Upper lobe of left lung (tissue), 6 donors: ENCODE data around the gene PBX3. TPM values are rescaled to one million over a fixed set of nuclear protein-coding genes. Genes with fewer than 3 reads are reported as not detected.

Source experiments
- ATAC-seq, 2 donors: fragments of 200-7000 bp; cut with Tn5 transposase; one replicate each; pipeline ENCODE4 v1.9.1; 2022; ENCODE audit warnings: mild to moderate bottlenecking in 2 of 2, moderate library complexity in 2 of 2; ENCODE audit not compliant: low FRiP score in 2 of 2
- DNase-seq, 2 donors: peaks; one replicate each; pipeline ENCODE4 v3.0.0-alpha.2; 2019 to 2020
- H3K27ac ChIP-seq, 4 donors: fragments of 200-600 bp; sonication (generic); one replicate each; pipeline ENCODE4 v1.5.1; 2016 to 2019
- H3K27me3 ChIP-seq, 4 donors: fragments of 200-600 bp; sonication (generic); one replicate each; pipeline ENCODE4 v1.5.1; 2017 to 2019
- H3K36me3 ChIP-seq, 4 donors: fragments of 200-600 bp; sonication (generic); one replicate each; pipeline ENCODE4 v1.5.1; 2016 to 2019
- H3K4me1 ChIP-seq, 4 donors: fragments of 200-600 bp; sonication (generic); one replicate each; pipeline ENCODE4 v1.5.1; 2018 to 2019
- H3K4me3 ChIP-seq, 4 donors: fragments of 200-600 bp; sonication (generic); one replicate each; pipeline ENCODE4 v1.5.1; 2017 to 2019; ENCODE audit warnings: mild to moderate bottlenecking in 2 of 4, moderate library complexity in 1 of 4
- H3K9me3 ChIP-seq, 4 donors: fragments of 200-600 bp; sonication (generic); one replicate each; pipeline ENCODE4 v1.5.1; 2018 to 2019
- EP300 ChIP-seq, 4 donors: sonication (generic); formaldehyde crosslinking; IDR thresholded peaks; one replicate each; pipeline ENCODE4 v1.5.1; 2017; ENCODE audit warnings: antibody characterized with exemption in 4 of 4, control low read depth in 2 of 4
- POLR2A ChIP-seq, 4 donors: fragments of 450-650 bp; IDR thresholded peaks; one replicate each; pipeline ENCODE4 v1.5.1; 2016 to 2017; ENCODE audit warnings: antibody characterized with exemption in 4 of 4, mild to moderate bottlenecking in 2 of 4
- POLR2AphosphoS5 ChIP-seq, 2 donors: sonication (generic); formaldehyde crosslinking; IDR thresholded peaks; one replicate each; pipeline ENCODE4 v1.5.1; 2017; ENCODE audit warnings: antibody characterized with exemption in 2 of 2
- WGBS, 2 donors: methylation state at CpG; one replicate each; pipeline ENCODE4 v1.1.5; 2017 to 2018; 5-methylcytosine and 5-hydroxymethylcytosine counted together
- total RNA-seq, 6 donors: library from RNA; depleted of rRNA in 4 of 6; stranded (reverse); fragments of >200 nt in 4 of 6; gene quantifications; one replicate each; pipeline versions ENCODE4 v1.1.0 to v1.2.1, GENCODE V29; 2016 to 2021
- TF ChIP-seq, protein P1 (sequence below), 6 experiments: fragments of 450-650 bp in 4 of 6; fragments of 200-600 bp in 2 of 6; sonication (generic) in 2 of 6; IDR thresholded peaks; one replicate each; pipeline ENCODE4 v1.5.1; 2016 to 2019; ENCODE audit warnings: antibody characterized with exemption in 6 of 6
- donor health status: DM: no; HTN: no; CAD: no; lungs with moderate emphysema.
- donor health status: DM: no; HTN: yes; CAD: no; lungs with severe emphysema.

PBX3 gene
- total RNA-seq, 6 donors from 2014 or later = 25.7 to 57.6 (median 41.9) TPM

- TF ChIP-seq POLR2A (IDR thresholded peaks at IDR 0.05) (no peak), EP300 (IDR thresholded peaks at IDR 0.05) (no peak), POLR2AphosphoS5 (IDR thresholded peaks at IDR 0.05) (no peak)
- TF ChIP-seq, protein P1, sequence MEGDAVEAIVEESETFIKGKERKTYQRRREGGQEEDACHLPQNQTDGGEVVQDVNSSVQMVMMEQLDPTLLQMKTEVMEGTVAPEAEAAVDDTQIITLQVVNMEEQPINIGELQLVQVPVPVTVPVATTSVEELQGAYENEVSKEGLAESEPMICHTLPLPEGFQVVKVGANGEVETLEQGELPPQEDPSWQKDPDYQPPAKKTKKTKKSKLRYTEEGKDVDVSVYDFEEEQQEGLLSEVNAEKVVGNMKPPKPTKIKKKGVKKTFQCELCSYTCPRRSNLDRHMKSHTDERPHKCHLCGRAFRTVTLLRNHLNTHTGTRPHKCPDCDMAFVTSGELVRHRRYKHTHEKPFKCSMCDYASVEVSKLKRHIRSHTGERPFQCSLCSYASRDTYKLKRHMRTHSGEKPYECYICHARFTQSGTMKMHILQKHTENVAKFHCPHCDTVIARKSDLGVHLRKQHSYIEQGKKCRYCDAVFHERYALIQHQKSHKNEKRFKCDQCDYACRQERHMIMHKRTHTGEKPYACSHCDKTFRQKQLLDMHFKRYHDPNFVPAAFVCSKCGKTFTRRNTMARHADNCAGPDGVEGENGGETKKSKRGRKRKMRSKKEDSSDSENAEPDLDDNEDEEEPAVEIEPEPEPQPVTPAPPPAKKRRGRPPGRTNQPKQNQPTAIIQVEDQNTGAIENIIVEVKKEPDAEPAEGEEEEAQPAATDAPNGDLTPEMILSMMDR (IDR thresholded peaks at IDR 0.05) = no peak
- 87 to 92% methylated on average over 4 of the region's 4 CpGs for WGBS, 2 donors
- Histone ChIP-seq H3K9me3 (no peaks in the 10 kb centered on the region), H3K36me3 (no peaks in the 10 kb centered on the region), H3K4me3 (no peak overlapping the region), H3K4me1 (peaks cover 0 to under 1% (median 0%) of the 10 kb centered on the region in 4 donors), H3K27ac (no peak overlapping the region), H3K27me3 (no peaks in the 10 kb centered on the region)
- ATAC-seq (no peak), DNase-seq (no peak)
Measured at GRCh38 chr9:125909459-125909858, 162.3 kb downstream of the PBX3 start.

- Histone ChIP-seq H3K27ac (no peak overlapping the region), H3K4me1 (no peaks in the 10 kb centered on the region), H3K36me3 (no peaks in the 10 kb centered on the region), H3K9me3 (no peaks in the 10 kb centered on the region), H3K27me3 (no peaks in the 10 kb centered on the region), H3K4me3 (no peak overlapping the region)
- no peak for ATAC-seq
- DNase-seq = no peak
- TF ChIP-seq EP300 (IDR thresholded peaks at IDR 0.05) = no peak
- TF ChIP-seq POLR2AphosphoS5 (IDR thresholded peaks at IDR 0.05) = no peak
- TF ChIP-seq, protein P1 (IDR thresholded peaks at IDR 0.05) = no peak
- 94 to 96% methylated on average over 7 of the region's 7 CpGs for WGBS, 2 donors
Measured at GRCh38 chr9:125910286-125910685, 163.1 kb downstream of the PBX3 start.

GRCh38 chr9:125911861-125912644 lies 164.9 kb downstream of the PBX3 start:
- Histone ChIP-seq H3K27me3 (no peaks in the 10 kb centered on the region), H3K4me1 (no peaks in the 10 kb centered on the region), H3K36me3 (no peaks in the 10 kb centered on the region), H3K27ac (no peak overlapping the region), H3K4me3 (no peak overlapping the region), H3K9me3 (no peaks in the 10 kb centered on the region)
- ATAC-seq (no peak), DNase-seq (no peak)
- 91 to 94% methylated on average over 8 of the region's 8 CpGs for WGBS, 2 donors
- TF ChIP-seq, protein P1 (IDR thresholded peaks at IDR 0.05) = no peak
- no peak for TF ChIP-seq POLR2A (IDR thresholded peaks at IDR 0.05)
- TF ChIP-seq POLR2AphosphoS5 (IDR thresholded peaks at IDR 0.05) = no peak
- TF ChIP-seq EP300 (IDR thresholded peaks at IDR 0.05) = no peak

DNA sequence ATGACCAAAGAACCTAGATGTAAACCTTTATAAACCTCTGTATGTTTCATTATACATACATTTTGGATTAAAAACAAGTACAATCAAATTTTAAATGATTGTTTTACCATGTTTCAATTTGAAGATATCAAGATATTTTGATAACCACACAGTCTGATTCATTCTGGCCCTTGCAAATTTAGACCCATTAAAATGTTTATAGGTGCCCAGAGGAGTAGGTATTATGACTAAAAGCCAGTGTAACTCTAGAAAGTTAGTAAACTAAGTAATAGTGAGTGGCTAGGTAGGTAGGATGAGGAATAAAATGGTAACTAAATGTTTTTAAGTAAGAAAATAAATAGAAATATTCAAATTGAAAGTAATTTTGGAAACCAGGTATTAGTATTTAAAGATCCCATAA lies 165.5 kb downstream of the PBX3 start:
- no peaks in the 10 kb centered on the region for H3K4me1 ChIP-seq
- no peak for ATAC-seq
- no peaks in the 10 kb centered on the region for H3K36me3 ChIP-seq
- no peak for TF ChIP-seq EP300 (IDR thresholded peaks at IDR 0.05)
- no peak for TF ChIP-seq POLR2AphosphoS5 (IDR thresholded peaks at IDR 0.05)
- TF ChIP-seq, protein P1 (IDR thresholded peaks at IDR 0.05) = no peak
- DNase-seq = no peak
- H3K9me3 ChIP-seq = no peaks in the 10 kb centered on the region
- H3K27ac ChIP-seq = no peak overlapping the region
- no peaks in the 10 kb centered on the region for H3K27me3 ChIP-seq
- H3K4me3 ChIP-seq = no peak overlapping the region

DNA sequence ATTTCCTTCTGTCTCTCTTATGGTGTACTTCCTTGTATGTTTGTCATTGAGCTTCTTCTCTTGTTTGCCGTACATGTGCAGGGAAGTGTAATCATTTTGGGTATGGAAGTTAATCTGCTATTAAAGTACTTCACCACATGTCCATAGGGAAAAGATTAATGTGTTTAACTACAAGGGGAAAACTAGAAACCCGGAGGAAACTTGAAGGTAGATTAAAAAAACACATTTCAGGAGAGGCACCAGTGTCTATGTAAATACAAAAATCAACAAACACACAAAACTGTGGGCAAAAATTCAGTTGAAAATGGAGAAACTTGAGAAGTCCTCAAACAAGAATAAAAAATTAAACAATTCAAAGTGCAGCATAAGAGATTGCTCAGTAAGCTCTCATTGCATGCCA lies 166.4 kb downstream of the PBX3 start:
- TF ChIP-seq EP300 (IDR thresholded peaks at IDR 0.05) (no peak), POLR2A (IDR thresholded peaks at IDR 0.05) (no peak), POLR2AphosphoS5 (IDR thresholded peaks at IDR 0.05) (no peak)
- TF ChIP-seq, protein P1 (IDR thresholded peaks at IDR 0.05) = no peak
- DNase-seq = no peak

More for the DNA sequence above, 166.4 kb downstream of the PBX3 start:
- Histone ChIP-seq H3K4me3 (no peak overlapping the region), H3K27ac (no peak overlapping the region), H3K4me1 (no peaks in the 10 kb centered on the region), H3K27me3 (no peaks in the 10 kb centered on the region), H3K9me3 (no peaks in the 10 kb centered on the region), H3K36me3 (no peaks in the 10 kb centered on the region)
- 68 to 69% methylated on average over 2 of the region's 2 CpGs for WGBS, 2 donors
- ATAC-seq = no peak
